ENCODE results near the gene MN1.

Gene MN1

DNA sequence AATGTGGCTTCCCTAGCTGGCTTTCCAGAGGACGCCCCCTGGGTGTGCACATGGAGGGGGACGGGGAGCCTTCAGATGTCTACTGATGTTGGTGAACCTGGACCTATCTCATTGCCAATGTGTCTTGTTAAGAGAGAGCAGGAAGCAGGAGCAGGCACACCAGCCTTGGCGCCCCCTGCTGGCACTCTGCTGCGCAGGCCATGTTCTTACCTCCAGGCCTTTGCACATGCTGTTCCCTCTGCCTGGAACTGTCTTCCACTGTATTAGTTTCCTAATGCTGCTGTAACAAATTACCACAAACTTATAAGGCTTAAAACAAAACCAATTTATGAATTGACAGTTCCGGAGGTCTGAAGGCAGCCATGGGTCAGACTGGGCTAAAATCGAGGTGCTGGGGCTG lies 23.6 kb upstream of the MN1 start:
- no peak for FAIRE-seq

GRCh38 chr22:27823221-27823620 lies 21.7 kb upstream of the MN1 start:
- no peak for FAIRE-seq

GRCh38 chr22:27820896-27821866 lies 19.6 kb upstream of the MN1 start:
- FAIRE-seq: no peak

- no peak for FAIRE-seq
These were observed 15.0 kb upstream of the MN1 start for GRCh38 chr22:27816552-27816951.

- FAIRE-seq: no peak
These were observed 14.4 kb upstream of the MN1 start for GRCh38 chr22:27815826-27816530.

DNA sequence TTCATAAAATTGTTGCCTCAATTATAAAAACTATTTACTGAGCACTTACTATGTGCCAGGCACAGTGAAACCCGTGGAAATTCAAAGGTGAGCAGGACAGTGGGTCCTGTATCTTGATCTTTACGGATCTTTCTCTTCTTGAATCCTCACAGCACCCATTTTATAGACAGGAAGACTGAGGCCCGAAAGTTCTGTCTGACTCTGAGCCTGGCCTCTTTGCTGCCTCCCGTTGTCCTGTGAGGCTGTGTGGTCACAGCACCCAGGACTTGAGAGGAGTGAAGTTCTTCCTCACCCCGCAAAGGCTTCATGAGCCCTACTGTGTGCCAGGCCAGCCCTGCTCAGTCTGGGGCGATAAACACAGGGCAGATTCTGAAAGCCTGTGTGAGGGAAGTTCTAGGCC lies 13.4 kb upstream of the MN1 start:
- no peak for FAIRE-seq

GRCh38 chr22:27811778-27812177 lies 10.2 kb upstream of the MN1 start:
- no peak for FAIRE-seq

GRCh38 chr22:27810609-27811151 lies 9.1 kb upstream of the MN1 start:
- FAIRE-seq: no peak

DNA sequence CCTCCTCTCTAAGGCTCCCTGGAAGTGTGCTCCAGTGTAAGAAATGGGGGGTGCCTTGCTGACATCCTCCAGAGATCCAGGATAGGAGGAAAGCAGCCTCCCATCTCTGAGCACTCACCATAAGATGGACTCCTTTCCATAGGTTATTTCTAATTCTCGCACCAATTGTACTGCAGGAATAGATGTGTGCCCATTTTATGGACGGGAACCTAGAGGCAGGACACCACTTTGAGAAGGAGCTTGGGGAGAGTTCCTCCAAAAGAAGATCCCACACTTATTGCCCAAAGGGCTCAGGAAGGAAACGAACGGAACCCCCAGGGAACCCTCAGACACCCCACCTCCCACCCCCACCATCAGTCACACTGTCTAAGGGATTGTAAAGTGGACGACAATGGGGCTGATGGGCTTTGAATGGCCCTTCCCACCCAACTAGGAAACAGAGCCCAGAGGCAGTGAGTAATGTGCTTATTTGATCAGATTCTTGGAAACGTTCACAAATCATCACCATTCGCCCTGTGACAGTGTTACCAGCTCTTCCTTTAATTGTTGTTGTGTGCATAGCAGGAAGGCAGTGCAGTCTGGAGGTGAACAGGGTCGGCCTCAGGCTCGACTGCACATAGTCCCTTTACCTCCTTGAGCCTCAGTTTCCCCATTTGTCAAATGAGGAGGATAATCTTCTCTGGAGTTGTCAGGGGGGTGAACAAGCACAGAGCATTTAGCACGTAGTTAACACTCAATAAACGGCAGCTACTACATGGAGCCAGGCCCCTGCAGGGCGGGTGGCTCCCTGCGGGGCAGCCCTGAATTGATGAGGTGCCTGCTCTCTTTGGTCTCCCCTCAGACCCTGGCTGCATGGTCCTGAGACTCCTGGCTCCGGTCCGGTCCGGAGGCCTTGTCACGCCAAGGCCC lies 8.4 kb upstream of the MN1 start:
- FAIRE-seq: no peak

GRCh38 chr22:27809226-27809603 lies 7.7 kb upstream of the MN1 start:
- FAIRE-seq: no peak

- FAIRE-seq: no peak
These were observed 7.1 kb upstream of the MN1 start for GRCh38 chr22:27808451-27809225.

DNA sequence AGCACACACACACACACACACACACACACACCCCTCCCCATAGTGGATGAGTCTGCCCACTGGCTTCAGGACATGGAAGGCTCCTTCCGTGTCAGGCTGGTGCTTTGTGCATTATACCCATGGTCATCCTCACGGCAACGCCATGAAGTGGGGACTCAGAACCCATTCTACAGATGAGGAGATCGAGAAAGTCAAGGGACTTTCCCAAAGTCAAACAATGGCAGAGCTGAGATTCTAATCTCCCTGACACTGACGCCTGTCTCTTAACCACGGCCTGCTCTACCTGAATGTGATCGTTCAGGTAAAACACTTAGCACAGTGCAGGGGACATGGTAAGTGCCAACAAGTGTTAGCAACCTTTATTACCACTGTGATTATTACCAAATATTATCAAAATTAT lies 4.3 kb upstream of the MN1 start:
- FAIRE-seq: no peak

DNA sequence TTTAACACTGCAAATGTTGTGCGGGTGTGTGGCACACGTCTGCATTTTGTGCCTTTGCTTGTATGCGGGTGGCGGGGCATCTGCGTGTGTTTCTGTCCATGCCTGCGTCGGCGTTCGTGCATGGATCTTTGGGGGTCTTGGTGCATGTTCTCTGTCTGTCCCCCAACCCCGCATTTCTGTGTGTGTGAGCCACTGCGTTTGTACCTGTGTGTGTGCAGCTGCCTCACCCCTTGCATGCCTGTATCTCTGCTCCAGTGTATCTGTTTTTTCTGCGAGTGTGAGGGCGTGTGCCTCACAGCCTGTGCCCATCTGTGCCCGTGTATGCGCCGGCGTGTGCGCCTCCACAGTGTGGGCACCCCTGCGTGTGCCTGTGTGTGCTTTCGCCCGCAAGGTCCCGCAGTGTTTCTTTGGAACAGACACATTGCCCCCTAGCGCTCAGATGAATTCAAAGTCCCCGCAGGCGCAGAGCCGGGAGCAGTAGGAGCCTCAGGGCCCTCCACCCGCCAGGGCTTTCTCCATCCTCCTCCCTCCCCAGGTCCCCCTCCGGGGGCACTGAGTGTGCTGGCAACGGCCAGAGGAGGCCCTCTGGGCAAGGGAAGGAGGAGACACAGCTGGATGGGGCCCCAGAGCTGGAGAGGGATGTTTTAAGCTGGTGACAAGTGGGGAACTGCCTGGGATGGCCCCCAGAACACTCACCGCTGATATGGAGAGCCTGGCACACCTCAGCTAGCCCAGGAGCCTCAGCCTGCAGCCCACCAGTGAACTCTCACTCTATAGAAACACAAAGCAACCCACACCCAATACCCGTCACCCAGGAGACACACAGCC lies 3.1 kb upstream of the MN1 start:
- FAIRE-seq: no peak

GRCh38 chr22:27803841-27804415 lies 2.4 kb upstream of the MN1 start:
- no peak for FAIRE-seq

- no peak for FAIRE-seq
These were observed 954 bp upstream of the MN1 start for GRCh38 chr22:27802346-27803073.

GRCh38 chr22:27801202-27801615 lies 347 bp downstream of the MN1 start:
- no peak for FAIRE-seq

DNA sequence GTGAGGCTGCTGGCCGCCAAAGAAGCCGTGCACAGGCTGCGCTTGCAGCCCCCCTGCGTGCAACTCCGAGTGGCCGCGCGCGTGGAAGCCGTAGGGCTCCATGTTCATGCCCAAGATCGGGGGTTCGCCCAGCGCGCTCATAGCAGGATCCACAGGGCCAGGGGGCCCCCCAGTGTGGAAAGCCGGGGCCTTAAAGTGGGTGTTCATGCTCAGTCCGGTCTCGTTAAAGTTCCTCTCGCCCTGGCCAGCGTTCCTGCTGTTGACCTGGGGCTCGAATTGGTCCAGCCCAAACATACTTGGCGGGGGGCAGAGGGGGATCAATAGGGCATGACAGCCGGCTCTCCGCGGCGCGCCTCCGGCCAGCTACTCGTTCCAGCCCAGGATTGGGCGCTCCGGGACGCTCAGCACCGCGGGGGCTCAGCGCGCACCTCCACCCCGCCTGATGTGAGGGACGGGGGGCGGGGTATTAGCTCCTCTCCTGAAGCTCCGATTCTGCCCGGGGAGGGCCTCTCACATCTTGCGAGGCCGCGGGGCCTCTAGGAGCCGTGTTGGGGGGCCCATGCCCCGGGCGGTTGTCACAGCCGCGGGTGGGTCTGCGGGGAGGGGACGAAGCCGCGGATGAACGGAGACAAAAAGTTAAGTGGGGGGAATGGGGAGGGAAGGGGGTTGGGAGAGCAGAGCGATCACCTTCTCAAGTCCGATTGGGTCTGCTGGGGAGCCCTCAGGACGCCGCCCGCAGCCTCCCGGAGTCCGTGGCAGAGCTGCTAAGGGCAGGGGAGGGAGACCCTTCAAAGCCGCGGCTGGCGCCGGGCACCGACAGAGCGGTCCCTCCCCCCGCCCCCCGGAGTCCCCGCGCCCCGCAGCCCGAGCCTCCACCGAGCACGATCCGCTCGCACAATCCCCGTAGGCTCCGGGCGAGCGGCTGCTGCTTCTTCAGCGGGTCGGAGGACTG lies 1.0 kb downstream of the MN1 start:
- FAIRE-seq: no peak

DNA sequence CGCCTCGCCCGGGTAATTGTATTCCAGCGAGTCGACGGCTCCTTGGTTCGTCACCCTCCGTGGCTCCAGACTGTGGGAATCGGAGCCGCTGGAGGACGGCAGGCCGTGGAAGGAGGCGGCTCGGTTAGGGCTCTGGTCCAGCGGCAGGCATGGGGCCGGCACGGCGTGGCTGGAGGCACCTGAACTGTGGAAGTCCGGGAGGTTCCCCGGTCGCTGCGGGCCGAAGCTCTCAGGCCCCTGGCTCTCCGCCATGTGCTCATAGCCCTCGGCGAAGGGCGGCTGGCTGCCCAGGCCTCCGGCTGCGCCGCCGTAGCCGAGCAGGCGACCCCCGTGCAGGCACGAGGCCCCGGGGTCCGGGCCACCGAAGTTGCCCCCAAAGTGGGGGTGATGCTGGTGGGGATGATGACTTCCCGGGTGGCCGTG lies 1.7 kb downstream of the MN1 start:
- no peak for FAIRE-seq

All from endometrium (tissue), 2 donors.